OCI-LY3 (cell line): ENCODE measurements around the gene ARVCF.

Experiments used
- EZH2phosphoT487 ChIP-seq: fragments of 200-600 bp; shearing (Covaris generic); IDR thresholded peaks from 2 replicates; pipeline ENCODE4 v1.6.1; 2018; ENCODE audit warnings: antibody characterized with exemption, mixed run types, low read depth
- TF ChIP-seq, protein P1 (sequence below): fragments of 200-600, 300-600 bp; sonication (generic); IDR thresholded peaks from 2 replicates; pipeline ENCODE4 v1.5.1; 2014; ENCODE audit warnings: antibody characterized with exemption, low read length, low read depth

DNA sequence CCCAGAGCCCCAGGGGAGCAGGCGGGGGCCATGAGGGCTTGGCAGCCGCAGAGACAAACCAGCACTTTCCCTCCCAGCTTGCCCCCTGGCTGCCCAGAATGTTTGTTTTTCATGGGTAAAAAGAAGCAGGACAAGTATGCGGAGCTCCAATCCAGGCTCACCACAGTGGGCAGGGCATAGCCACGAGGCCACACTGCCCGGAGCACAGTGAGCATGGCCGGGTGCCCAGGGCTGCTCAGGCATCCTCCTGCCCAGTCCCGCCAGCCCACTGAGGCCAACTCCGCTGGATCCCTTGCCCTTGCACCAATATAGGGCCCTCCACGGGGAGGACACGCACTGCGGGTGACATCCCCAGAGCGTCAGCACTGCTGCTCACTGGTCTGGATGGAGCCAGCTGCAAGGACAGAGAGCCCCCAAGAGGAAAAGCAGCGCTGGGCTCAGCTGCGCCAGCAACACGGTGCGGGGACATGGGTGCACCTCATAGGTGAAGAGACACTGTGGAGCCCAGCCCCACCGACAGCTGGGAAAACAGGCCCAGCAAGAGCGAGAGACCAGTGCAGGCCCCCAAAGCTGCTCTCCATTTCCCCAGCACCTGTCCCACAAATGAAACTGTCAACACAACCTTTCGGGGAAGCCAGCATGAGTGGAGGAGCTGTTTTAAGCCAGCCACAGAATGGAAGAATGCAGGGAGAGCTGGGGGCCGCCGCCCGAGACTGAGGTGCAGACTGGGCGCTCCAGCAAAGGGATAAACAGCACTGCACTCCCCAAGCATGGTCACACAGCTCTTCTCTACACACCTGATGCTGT is 24.8 kb downstream of the ARVCF start:
- TF ChIP-seq, protein P1, sequence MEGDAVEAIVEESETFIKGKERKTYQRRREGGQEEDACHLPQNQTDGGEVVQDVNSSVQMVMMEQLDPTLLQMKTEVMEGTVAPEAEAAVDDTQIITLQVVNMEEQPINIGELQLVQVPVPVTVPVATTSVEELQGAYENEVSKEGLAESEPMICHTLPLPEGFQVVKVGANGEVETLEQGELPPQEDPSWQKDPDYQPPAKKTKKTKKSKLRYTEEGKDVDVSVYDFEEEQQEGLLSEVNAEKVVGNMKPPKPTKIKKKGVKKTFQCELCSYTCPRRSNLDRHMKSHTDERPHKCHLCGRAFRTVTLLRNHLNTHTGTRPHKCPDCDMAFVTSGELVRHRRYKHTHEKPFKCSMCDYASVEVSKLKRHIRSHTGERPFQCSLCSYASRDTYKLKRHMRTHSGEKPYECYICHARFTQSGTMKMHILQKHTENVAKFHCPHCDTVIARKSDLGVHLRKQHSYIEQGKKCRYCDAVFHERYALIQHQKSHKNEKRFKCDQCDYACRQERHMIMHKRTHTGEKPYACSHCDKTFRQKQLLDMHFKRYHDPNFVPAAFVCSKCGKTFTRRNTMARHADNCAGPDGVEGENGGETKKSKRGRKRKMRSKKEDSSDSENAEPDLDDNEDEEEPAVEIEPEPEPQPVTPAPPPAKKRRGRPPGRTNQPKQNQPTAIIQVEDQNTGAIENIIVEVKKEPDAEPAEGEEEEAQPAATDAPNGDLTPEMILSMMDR: no peak
- no peak for TF ChIP-seq EZH2phosphoT487
